Large intestine (tissue), 3 donors: ENCODE data around the gene DNAJC5. TPM values are rescaled to one million over a fixed set of nuclear protein-coding genes. Genes with fewer than 3 reads are reported as not detected.
"Not testable (repeated sequence)": the region's sequence is repeated elsewhere in the genome, so short reads cannot be mapped to it uniquely, and the experiment has no call there.

Source experiments
- DNase-seq, 2 donors: peaks; one replicate each; pipeline versions ENCODE4 v3.0.0 to v3.0.0-alpha.2; 2013
- H3K27ac ChIP-seq: one replicate; pipeline ENCODE4 v1.5.1; 2013; ENCODE audit warnings: low read length
- H3K27me3 ChIP-seq: 2 replicates; pipeline ENCODE4 v1.6.1; 2013; ENCODE audit warnings: low read length; ENCODE audit not compliant: control insufficient read depth, insufficient read depth
- H3K36me3 ChIP-seq: 2 replicates; pipeline ENCODE4 v1.6.1; 2013; ENCODE audit warnings: low read length; ENCODE audit not compliant: control insufficient read depth, insufficient read depth
- H3K4me1 ChIP-seq: one replicate; pipeline ENCODE4 v1.6.1; 2013; ENCODE audit warnings: low read length; ENCODE audit not compliant: control insufficient read depth, insufficient read depth
- H3K4me3 ChIP-seq: one replicate; pipeline ENCODE4 v1.5.1; 2013; ENCODE audit warnings: low read length
- H3K9me3 ChIP-seq: one replicate; pipeline ENCODE4 v1.6.1; 2013; ENCODE audit warnings: mild to moderate bottlenecking, low read depth, low read length, moderate library complexity; ENCODE audit not compliant: control insufficient read depth
- WGBS: methylation state at CpG from one replicate; pipeline ENCODE4 v1.1.5; 2013; ENCODE audit warnings: low lambda C conversion rate; ENCODE audit not compliant: insufficient coverage; 5-methylcytosine and 5-hydroxymethylcytosine counted together
- polyA plus RNA-seq: library from polyadenylated mRNA; unstranded; fragments of 120-200 nt; gene quantifications from one replicate; pipeline ENCODE4 v1.2.1, GENCODE V29; 2013

The DNAJC5 gene
- polyA plus RNA-seq, 1 donor = 21.9 TPM

DNA sequence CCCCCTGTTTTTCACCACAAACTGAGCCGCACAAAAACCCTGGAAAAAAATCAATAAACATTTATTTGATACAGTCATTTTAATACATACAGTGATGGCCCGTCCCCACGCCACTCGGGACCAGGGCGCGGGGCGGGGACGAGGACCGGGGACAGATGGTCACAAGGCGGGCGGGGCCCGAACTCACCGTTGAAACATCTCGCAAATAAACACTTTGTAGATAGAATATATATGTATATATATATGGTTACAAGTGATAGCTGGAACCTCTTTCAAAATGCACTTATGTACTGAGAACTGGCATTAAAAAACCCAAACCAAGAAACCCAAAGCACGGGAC lies 61.7 kb downstream of the DNAJC5 start:
- Histone ChIP-seq H3K9me3 (no peaks in the 10 kb centered on the region), H3K36me3 (peaks cover 15% of the 10 kb centered on the region), H3K27ac (peak overlapping the region; percentile 83), H3K27me3 (no peaks in the 10 kb centered on the region), H3K4me3 (peak overlapping the region; percentile 54), H3K4me1 (peaks cover 26% of the 10 kb centered on the region)
- no CpG with 5 or more reads among the region's 15 CpGs for WGBS
- no peak for DNase-seq

DNA sequence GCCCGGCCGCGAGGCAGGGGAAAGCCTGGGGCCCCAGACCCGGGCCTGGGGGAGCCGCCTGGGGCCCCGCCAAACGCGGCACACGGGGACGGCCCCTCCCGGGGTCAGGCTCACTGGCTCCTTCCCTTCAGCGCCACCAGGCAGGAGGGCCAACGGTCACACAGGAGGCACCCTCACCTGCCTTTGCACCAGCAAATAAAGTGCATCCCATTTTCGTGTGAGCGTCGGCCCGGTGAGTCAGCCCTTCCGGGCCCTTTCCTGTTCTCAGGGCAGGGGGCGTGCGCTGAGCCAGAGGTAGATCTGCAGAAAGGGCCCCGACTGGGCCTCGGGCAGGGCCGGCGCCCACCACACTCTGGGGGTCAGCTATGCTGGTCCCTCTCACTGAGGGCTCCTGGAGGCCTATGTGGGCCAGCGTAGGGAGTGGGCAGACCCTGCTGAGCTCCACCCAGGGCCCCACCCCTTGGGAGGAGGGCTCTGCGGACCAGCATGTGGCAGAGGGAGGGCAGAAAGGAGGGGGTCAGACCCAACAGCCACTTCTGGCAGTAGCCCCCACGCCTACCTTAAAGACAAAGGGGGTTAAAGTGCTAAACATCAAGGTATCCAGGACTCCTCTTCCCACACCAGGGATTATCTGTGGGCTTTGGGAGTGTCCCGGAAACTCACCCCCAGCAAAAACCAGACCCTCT lies 62.2 kb downstream of the DNAJC5 start:
- H3K4me1 ChIP-seq = peaks cover 21% of the 10 kb centered on the region
- no CpG with 5 or more reads among the region's 28 CpGs for WGBS
- H3K4me3 ChIP-seq = peak overlapping the region; percentile 54
- no peaks in the 10 kb centered on the region for H3K9me3 ChIP-seq
- DNase-seq = peak; percentile 72 to 92
- H3K27ac ChIP-seq = peak overlapping the region; percentile 83
- H3K27me3 ChIP-seq = no peaks in the 10 kb centered on the region
- H3K36me3 ChIP-seq = peaks cover 16% of the 10 kb centered on the region

DNA sequence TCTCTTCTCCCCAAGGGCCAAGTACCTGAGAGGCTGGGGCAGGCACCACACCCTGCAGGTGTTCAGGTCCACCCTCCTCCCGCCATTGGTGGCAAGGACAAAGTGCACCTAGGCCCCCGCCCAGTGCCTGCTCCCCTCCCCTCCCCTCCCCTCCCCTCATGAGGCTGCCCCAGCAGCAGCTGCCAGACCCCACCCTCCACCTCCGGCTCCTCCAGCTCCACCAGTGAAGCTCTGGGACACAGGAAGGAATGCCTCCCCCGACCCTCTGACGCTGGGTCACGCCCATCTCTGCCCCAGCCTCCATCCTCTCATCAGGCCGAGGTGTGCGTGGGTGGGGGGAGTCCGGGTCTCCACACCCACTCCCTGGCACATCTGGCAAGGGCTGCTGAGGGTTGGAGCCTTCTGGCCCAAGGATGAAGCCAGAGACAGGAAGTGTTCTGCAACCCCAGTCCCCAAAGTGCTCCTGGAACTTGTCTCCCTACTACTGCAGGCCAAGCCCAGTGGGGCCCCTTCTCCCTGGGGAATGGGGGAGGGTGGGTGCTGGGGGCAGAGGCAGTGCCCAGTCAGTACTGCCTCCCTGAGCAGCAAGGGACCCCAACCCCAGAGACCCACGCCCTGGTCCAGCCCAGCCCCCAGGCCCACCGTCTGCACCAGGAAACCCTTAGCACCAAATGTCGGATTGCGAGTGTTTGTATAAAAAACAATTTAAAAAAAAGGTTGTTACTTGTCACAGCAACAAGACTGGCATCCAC lies 62.9 kb downstream of the DNAJC5 start:
- DNase-seq = peak; percentile 77 to 92
- Histone ChIP-seq H3K36me3 (peaks cover 18% of the 10 kb centered on the region), H3K9me3 (peaks cover 6% of the 10 kb centered on the region), H3K27me3 (no peaks in the 10 kb centered on the region), H3K4me1 (peaks cover 20% of the 10 kb centered on the region), H3K27ac (peak overlapping the region; percentile 83), H3K4me3 (peak overlapping the region; percentile 54)
- no CpG with 5 or more reads among the region's 13 CpGs for WGBS

DNA sequence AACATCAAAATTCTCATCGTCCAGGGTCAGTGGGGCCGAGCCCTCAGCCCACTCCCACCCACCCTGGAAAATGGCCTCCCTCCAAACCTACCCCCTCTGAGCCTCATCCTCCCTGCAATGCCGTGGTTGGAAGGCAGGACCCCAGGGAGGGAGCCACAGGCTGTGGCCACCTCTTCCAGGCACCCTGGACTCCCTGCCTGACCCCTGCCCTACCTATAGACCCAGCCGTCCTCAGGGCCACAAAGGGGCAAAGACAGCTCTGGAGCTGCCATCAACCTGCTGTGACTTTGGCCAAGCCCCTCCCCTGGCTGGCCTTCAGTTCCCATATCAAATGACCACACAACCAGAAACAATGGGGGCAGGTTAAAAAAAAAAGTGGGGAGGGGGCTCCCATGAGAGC lies 63.5 kb downstream of the DNAJC5 start:
- Histone ChIP-seq H3K9me3 (peaks cover 12% of the 10 kb centered on the region), H3K4me1 (peaks cover 20% of the 10 kb centered on the region), H3K27me3 (no peaks in the 10 kb centered on the region), H3K27ac (no peak overlapping the region), H3K36me3 (peaks cover 20% of the 10 kb centered on the region), H3K4me3 (no peak overlapping the region)
- no peak for DNase-seq
- no CpG with 5 or more reads among the region's 4 CpGs for WGBS

DNA sequence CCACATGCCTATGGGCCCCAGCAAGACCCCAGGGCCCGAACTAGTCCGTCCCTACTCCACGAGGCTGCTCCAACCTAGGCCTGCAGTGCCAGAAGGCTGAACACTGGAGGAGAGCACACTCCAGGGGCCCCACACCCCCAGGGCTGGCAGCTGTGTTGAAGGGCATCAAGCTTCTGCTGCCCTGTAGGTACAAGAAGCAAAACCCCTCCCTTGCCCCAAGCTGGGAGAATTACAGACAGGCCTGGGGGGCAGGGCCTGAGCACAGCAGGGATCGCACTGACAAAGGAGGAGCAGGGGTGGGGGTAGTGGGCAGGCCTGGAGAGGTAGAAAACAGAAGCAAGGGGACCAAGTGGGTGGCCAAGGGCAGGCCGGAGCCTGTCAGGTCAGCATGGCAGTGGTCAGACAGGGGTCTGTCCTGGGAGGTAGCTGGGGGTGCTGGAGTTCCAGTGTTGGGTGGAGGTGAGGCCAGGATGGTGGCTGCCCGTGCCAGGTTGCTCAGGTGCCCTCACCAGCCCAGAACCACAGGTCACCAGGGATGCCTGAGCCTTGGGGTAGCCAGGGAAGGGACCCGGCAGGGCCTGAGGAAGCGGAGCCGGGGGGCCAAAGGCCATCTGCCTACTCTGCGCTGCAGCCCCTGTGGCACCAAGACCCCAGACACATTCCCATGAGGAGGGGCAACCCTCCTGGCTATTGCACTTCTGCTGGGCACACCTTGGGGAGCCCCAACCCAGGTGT lies 64.2 kb downstream of the DNAJC5 start:
- Histone ChIP-seq H3K4me1 (peaks cover 13% of the 10 kb centered on the region), H3K27me3 (no peaks in the 10 kb centered on the region), H3K27ac (no peak overlapping the region), H3K4me3 (no peak overlapping the region), H3K36me3 (peaks cover 25% of the 10 kb centered on the region), H3K9me3 (peaks cover 19% of the 10 kb centered on the region)
- WGBS = no CpG with 5 or more reads among the region's 10 CpGs
- DNase-seq = no peak

DNA sequence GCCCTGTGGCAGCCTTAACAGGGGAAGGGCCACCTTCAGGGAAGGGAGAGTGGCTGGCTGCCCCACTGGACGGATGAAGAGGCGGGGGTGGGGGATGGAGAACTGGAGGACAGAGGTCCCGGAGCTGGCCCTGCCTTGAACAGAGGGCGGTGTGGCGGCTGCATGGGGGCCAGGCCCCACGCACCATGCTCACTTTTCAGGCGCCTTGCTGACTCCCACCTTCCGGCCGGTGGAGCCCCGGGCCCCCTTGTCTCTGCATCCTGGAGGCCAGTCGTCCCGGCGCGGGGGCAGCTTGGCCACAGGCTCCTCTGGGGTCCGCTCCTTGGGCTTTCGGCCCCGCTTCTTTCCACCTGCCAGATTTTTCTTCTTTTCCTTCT lies 64.8 kb downstream of the DNAJC5 start:
- DNase-seq = no peak
- no peak overlapping the region for H3K27ac ChIP-seq
- WGBS = no CpG with 5 or more reads among the region's 17 CpGs

DNA sequence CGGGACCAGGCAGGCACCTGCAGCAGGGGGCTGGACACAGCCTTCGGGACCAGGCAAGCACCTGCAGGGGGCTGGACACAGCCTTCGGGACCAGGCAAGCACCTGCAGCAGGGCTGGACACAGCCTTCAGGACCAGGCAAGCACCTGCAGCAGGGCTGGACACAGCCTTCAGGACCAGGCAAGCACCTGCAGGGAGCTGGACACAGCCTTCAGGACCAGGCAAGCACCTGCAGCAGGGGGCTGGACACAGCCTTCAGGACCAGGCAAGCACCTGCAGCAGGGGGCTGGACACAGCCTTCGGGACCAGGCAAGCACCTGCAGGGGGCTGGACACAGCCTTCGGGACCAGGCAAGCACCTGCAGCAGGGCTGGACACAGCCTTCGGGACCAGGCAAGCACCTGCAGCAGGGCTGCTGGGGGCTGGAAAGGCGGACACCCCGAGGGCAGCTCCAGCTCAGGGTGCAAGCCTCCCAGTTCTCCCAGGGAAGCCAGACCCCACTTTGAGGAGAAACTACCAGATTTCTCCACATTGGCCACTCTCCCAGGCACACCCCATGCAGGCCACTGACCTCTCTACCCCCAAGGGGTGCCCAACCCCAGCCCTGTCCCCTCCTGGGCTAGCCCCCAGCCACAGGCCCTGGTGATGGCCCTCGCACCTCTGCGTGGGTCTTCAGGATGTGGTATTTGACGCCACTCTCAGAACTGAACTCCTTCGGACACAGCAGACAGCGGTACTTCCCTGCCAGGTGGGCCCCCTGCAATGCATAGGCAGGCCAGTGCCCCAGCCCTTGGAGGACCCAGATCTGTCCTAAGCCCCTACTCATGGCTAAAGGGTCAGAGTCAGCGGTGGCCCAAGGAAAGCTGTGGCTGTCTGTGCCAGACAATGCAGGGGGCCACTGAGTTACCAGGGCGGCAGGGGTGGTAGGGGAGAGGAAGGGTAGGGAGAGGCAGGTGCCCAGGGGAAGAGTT lies 66.0 kb downstream of the DNAJC5 start:
- Histone ChIP-seq H3K9me3 (peaks cover 25% of the 10 kb centered on the region), H3K36me3 (peaks cover 25% of the 10 kb centered on the region)
- H3K4me1 ChIP-seq, H3K27ac ChIP-seq, DNase-seq, H3K4me3 ChIP-seq, H3K27me3 ChIP-seq: not testable (repeated sequence)
- no CpG with 5 or more reads among the region's 15 CpGs for WGBS

More for the DNA sequence above, 64.8 kb downstream of the DNAJC5 start:
- Histone ChIP-seq H3K9me3 (peaks cover 24% of the 10 kb centered on the region), H3K4me1 (peaks cover 7% of the 10 kb centered on the region), H3K4me3 (no peak overlapping the region), H3K36me3 (peaks cover 25% of the 10 kb centered on the region), H3K27me3 (no peaks in the 10 kb centered on the region)

DNA sequence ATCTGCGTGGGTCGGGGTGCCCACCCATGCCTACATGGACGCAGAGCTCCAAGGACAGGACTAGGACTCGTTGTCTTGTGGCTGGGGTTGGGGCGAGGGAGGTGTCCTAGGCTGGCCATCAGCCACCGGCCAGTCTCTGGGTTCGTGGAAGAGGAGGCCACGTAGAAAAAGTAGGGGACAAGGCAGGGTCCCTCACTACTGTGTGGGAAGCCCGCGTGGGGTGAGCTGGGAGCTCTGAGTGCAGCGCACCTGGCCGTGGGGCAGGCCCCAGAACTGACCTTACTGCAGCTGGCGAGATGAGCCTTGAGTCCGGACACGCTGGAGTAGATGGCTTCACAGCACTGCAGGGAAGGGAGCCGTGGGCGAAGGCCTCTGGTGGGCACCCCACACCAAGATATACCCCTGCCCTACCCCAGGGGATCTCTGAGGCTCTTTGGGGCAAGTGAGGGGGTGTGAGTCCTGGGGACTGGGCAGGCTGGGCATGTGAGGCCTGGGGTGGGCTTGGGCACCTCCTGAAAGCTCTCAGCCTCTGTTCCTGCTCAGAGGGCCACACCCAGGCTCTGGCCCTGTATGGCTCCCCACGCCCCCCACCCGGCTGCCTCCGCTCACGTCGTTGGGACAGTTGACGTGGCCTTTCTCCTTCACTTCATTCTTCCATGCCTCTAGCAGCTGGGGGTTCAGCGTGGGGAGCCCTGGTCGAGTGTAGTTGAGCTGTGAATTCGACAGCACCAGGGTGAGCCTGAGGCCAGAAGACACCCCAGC lies 66.9 kb downstream of the DNAJC5 start:
- no peak for DNase-seq
- Histone ChIP-seq H3K27me3 (no peaks in the 10 kb centered on the region), H3K9me3 (peaks cover 34% of the 10 kb centered on the region), H3K4me1 (peaks cover 2% of the 10 kb centered on the region), H3K27ac (no peak overlapping the region), H3K36me3 (peaks cover 33% of the 10 kb centered on the region), H3K4me3 (no peak overlapping the region)
- no CpG with 5 or more reads among the region's 26 CpGs for WGBS

DNA sequence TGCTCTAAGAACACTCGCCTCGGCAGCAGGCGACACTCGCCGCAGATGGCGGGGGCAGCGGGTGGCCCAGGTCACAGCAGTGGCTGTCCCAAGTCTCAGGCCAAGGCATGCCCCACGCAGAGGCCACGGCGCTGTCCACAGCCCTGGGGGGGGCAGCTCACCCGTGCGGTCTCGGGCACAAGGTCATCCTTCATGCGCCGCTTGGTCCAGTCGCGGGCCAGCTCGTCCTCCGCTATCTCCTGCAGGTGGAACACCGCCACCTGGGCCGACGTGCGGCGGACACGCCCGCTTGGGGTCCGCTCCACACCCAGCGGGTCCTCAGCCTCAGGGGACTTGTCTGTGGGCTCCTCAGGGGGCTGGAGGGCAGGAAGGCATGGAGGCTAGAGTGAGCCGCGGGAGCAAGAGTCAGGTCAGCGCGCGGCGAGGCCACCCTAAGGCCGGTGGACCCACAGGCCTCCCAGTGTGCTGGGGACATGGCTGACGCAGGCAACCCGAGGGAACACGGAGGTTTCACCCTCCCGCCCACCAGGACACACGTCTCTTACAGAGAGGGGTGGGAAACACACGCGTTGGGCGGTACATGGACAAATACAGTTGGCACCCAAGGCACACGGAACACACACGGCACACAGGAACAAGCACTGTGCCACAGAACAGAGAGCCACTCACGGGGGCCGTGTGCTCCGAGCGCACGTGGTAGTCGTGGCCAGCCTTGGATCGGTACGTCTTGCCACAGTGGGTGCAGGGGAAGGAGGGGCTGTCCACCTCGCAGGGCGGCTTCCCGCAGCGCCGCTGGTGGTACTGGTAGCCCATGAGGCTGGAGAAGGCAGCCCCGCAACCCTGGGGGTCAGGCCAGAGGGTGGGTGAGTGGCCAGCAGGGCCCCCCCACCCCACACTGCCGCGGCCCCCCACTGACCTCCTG lies 67.8 kb downstream of the DNAJC5 start:
- Histone ChIP-seq H3K36me3 (peaks cover 41% of the 10 kb centered on the region), H3K4me1 (peaks cover 2% of the 10 kb centered on the region), H3K9me3 (peaks cover 43% of the 10 kb centered on the region), H3K27me3 (no peaks in the 10 kb centered on the region), H3K4me3 (no peak overlapping the region), H3K27ac (no peak overlapping the region)
- DNase-seq = no peak
- WGBS = no CpG with 5 or more reads among the region's 61 CpGs
